ENCODE data around the gene GABRA5.

GABRA5 gene

GRCh38 chr15:26928051-26928450, 61.2 kb downstream of the GABRA5 start:
- no peak for DNase-seq (ENCODE audit: low read depth)

GRCh38 chr15:26929588-26929987, 62.7 kb downstream of the GABRA5 start:
- DNase-seq (ENCODE audit: low read depth): no peak

- DNase-seq (ENCODE audit: low read depth): no peak
These were observed 68.0 kb downstream of the GABRA5 start for GRCh38 chr15:26934848-26935247.

- DNase-seq (ENCODE audit: low read depth): no peak
These were observed 68.5 kb downstream of the GABRA5 start for GRCh38 chr15:26935322-26935721.

- DNase-seq (ENCODE audit: low read depth): no peak
These were observed 69.6 kb downstream of the GABRA5 start for GRCh38 chr15:26936502-26936901.

- no peak for DNase-seq (ENCODE audit: low read depth)
These were observed 70.3 kb downstream of the GABRA5 start for GRCh38 chr15:26937134-26937533.

GRCh38 chr15:26939398-26939797, 72.5 kb downstream of the GABRA5 start:
- DNase-seq (ENCODE audit: low read depth): no peak

GRCh38 chr15:26941489-26941888, 74.6 kb downstream of the GABRA5 start:
- DNase-seq (ENCODE audit: low read depth): no peak

- no peak for DNase-seq (ENCODE audit: low read depth)
These were observed 77.0 kb downstream of the GABRA5 start for GRCh38 chr15:26943866-26944265.

GRCh38 chr15:26945046-26945445, 78.2 kb downstream of the GABRA5 start:
- DNase-seq (ENCODE audit: low read depth): no peak

- DNase-seq (ENCODE audit: low read depth): no peak
These were observed 83.1 kb downstream of the GABRA5 start for GRCh38 chr15:26950001-26950400.

GRCh38 chr15:26954403-26954802, 87.5 kb downstream of the GABRA5 start:
- no peak for DNase-seq (ENCODE audit: low read depth)

- no peak for DNase-seq (ENCODE audit: low read depth)
These were observed 100.9 kb downstream of the GABRA5 start for GRCh38 chr15:26967719-26968269.

GRCh38 chr15:26968806-26969205, 101.9 kb downstream of the GABRA5 start:
- DNase-seq (ENCODE audit: low read depth): no peak

GRCh38 chr15:26970712-26971210, 103.9 kb downstream of the GABRA5 start, which contains the start of gene GABRG3:
GABRG3 (plus strand) TSS chr15:26971181.
- DNase-seq (ENCODE audit: low read depth): no peak

- no peak for DNase-seq (ENCODE audit: low read depth)
These were observed 104.6 kb downstream of the GABRA5 start for GRCh38 chr15:26971271-26972018.

- DNase-seq (ENCODE audit: low read depth): no peak
These were observed 105.8 kb downstream of the GABRA5 start for GRCh38 chr15:26972636-26973035.

- DNase-seq (ENCODE audit: low read depth): no peak
These were observed 107.4 kb downstream of the GABRA5 start for GRCh38 chr15:26974120-26974780.

- DNase-seq (ENCODE audit: low read depth): no peak
These were observed 114.6 kb downstream of the GABRA5 start for GRCh38 chr15:26981492-26981891.

- DNase-seq (ENCODE audit: low read depth): no peak
These were observed 117.0 kb downstream of the GABRA5 start for GRCh38 chr15:26983822-26984221.

- DNase-seq (ENCODE audit: low read depth): no peak
These were observed 118.2 kb downstream of the GABRA5 start for GRCh38 chr15:26985050-26985449.

GRCh38 chr15:26996250-26996649, 129.4 kb downstream of the GABRA5 start:
- DNase-seq (ENCODE audit: low read depth): no peak
